ENCODE results near the gene SMARCB1.

The SMARCB1 gene

GRCh38 chr22:23759566-23759965 lies 27.2 kb upstream of the SMARCB1 start:
- WGBS (ENCODE audit: insufficient coverage), result 97% methylated on average over 4 of the region's 4 CpGs
- ChIA-PET POLR2A (no interaction called here), CTCF (interaction anchor here (7.2 kb wide), 1 partner anchor 9 kb away, joined by 36 read pairs; the partner anchor contains the start of gene CHCHD10)
- H3K36me3 ChIP-seq (ENCODE audit: control insufficient read depth in 4 of 4, insufficient read depth in 4 of 4, low read length in 3 of 4), result peaks cover 0 to 7% (median 0%) of the 10 kb centered on the region in 4 experiments
- DNase-seq, result no peak
- peaks cover 5 to 36% (median 29%) of the 10 kb centered on the region in 4 experiments for H3K4me1 ChIP-seq (ENCODE audit: control extremely low read depth in 1 of 4, control insufficient read depth in 4 of 4, insufficient read depth in 4 of 4, low read length in 3 of 4)
- H3K9me3 ChIP-seq (ENCODE audit: control extremely low read depth in 1 of 5, control insufficient read depth in 4 of 5, insufficient read depth in 2 of 5, low read depth in 1 of 5, low read length in 4 of 5), result no peaks in the 10 kb centered on the region
- H3K27ac ChIP-seq (ENCODE audit: insufficient read depth in 1 of 2, low read depth in 1 of 2, low read length in 2 of 2, poor library complexity in 1 of 2, severe bottlenecking in 2 of 2), result no peak overlapping the region
- no peak overlapping the region for H3K4me3 ChIP-seq (ENCODE audit: control insufficient read depth in 1 of 7, extremely low read depth in 1 of 7, insufficient read depth in 4 of 7, low read depth in 2 of 7, low read length in 6 of 7)
- no peaks in the 10 kb centered on the region for H3K27me3 ChIP-seq (replicated peaks in 2 of 5; ENCODE audit: control insufficient read depth in 4 of 5, insufficient read depth in 5 of 5, low read length in 4 of 5)

GRCh38 chr22:23760056-23760455 lies 26.7 kb upstream of the SMARCB1 start:
- peaks cover 5 to 41% (median 32%) of the 10 kb centered on the region in 4 experiments for H3K4me1 ChIP-seq (ENCODE audit: control extremely low read depth in 1 of 4, control insufficient read depth in 4 of 4, insufficient read depth in 4 of 4, low read length in 3 of 4)
- ChIA-PET CTCF (interaction anchor here (7.2 kb wide), 1 partner anchor 8 kb away, joined by 36 read pairs; the partner anchor contains the start of gene CHCHD10), POLR2A (no interaction called here)
- no peaks in the 10 kb centered on the region for H3K27me3 ChIP-seq (replicated peaks in 2 of 5; ENCODE audit: control insufficient read depth in 4 of 5, insufficient read depth in 5 of 5, low read length in 4 of 5)
- WGBS (ENCODE audit: insufficient coverage), result 95% methylated on average over 6 of the region's 6 CpGs
- H3K36me3 ChIP-seq (ENCODE audit: control insufficient read depth in 4 of 4, insufficient read depth in 4 of 4, low read length in 3 of 4), result peaks cover 0 to 12% (median 0%) of the 10 kb centered on the region in 4 experiments
- H3K4me3 ChIP-seq (ENCODE audit: control insufficient read depth in 1 of 7, extremely low read depth in 1 of 7, insufficient read depth in 4 of 7, low read depth in 2 of 7, low read length in 6 of 7), result no peak overlapping the region
- no peak for DNase-seq
- no peak overlapping the region for H3K27ac ChIP-seq (ENCODE audit: insufficient read depth in 1 of 2, low read depth in 1 of 2, low read length in 2 of 2, poor library complexity in 1 of 2, severe bottlenecking in 2 of 2)
- H3K9me3 ChIP-seq (ENCODE audit: control extremely low read depth in 1 of 5, control insufficient read depth in 4 of 5, insufficient read depth in 2 of 5, low read depth in 1 of 5, low read length in 4 of 5), result no peaks in the 10 kb centered on the region

- 4% methylated on average over 16 of the region's 23 CpGs for WGBS (ENCODE audit: insufficient coverage)
- Histone ChIP-seq H3K36me3 (ENCODE audit: control insufficient read depth in 4 of 4, insufficient read depth in 4 of 4, low read length in 3 of 4) (peaks cover 0 to 21% (median 0%) of the 10 kb centered on the region in 4 experiments), H3K27me3 (replicated peaks in 2 of 5; ENCODE audit: control insufficient read depth in 4 of 5, insufficient read depth in 5 of 5, low read length in 4 of 5) (no peaks in the 10 kb centered on the region), H3K9me3 (ENCODE audit: control extremely low read depth in 1 of 5, control insufficient read depth in 4 of 5, insufficient read depth in 2 of 5, low read depth in 1 of 5, low read length in 4 of 5) (no peaks in the 10 kb centered on the region), H3K27ac (ENCODE audit: insufficient read depth in 1 of 2, low read depth in 1 of 2, low read length in 2 of 2, poor library complexity in 1 of 2, severe bottlenecking in 2 of 2) (no peak within 1 kb of the TSS), H3K4me1 (ENCODE audit: control extremely low read depth in 1 of 4, control insufficient read depth in 4 of 4, insufficient read depth in 4 of 4, low read length in 3 of 4) (peaks cover 5 to 49% (median 38%) of the 10 kb centered on the region in 4 experiments), H3K4me3 (ENCODE audit: control insufficient read depth in 1 of 7, extremely low read depth in 1 of 7, insufficient read depth in 4 of 7, low read depth in 2 of 7, low read length in 6 of 7) (peak within 1 kb of the TSS in 6 of 7 experiments; percentile 10 to 73 (median 47))
- ChIA-PET CTCF (interaction anchor here (0.9 to 1.9 kb wide), 4 partner anchors 10 to 87 kb away, joined by 3 to 6 read pairs (median 6); partner anchors contain the start of gene SMARCB1), POLR2A (no interaction called here)
- peak in 1 of 3 donors; percentile 36 for DNase-seq
Measured at GRCh38 chr22:23762842-23763578, 23.8 kb upstream of the SMARCB1 start, which contains the start of gene C22orf15. TSS of gene C22orf15 (plus strand) at chr22:23762990. CDS start at chr22:23763307, 317 bp downstream.

GRCh38 chr22:23763579-23763945 lies 23.2 kb upstream of the SMARCB1 start:
- Histone ChIP-seq H3K36me3 (ENCODE audit: control insufficient read depth in 4 of 4, insufficient read depth in 4 of 4, low read length in 3 of 4) (peaks cover 0 to 21% (median 0%) of the 10 kb centered on the region in 4 experiments), H3K4me3 (ENCODE audit: control insufficient read depth in 1 of 7, extremely low read depth in 1 of 7, insufficient read depth in 4 of 7, low read depth in 2 of 7, low read length in 6 of 7) (peak overlapping the region in 6 of 7 experiments; percentile 10 to 73 (median 47)), H3K4me1 (ENCODE audit: control extremely low read depth in 1 of 4, control insufficient read depth in 4 of 4, insufficient read depth in 4 of 4, low read length in 3 of 4) (peaks cover 5 to 54% (median 44%) of the 10 kb centered on the region in 4 experiments), H3K27me3 (replicated peaks in 2 of 5; ENCODE audit: control insufficient read depth in 4 of 5, insufficient read depth in 5 of 5, low read length in 4 of 5) (no peaks in the 10 kb centered on the region), H3K9me3 (ENCODE audit: control extremely low read depth in 1 of 5, control insufficient read depth in 4 of 5, insufficient read depth in 2 of 5, low read depth in 1 of 5, low read length in 4 of 5) (no peaks in the 10 kb centered on the region), H3K27ac (ENCODE audit: insufficient read depth in 1 of 2, low read depth in 1 of 2, low read length in 2 of 2, poor library complexity in 1 of 2, severe bottlenecking in 2 of 2) (no peak overlapping the region)
- ChIA-PET POLR2A (no interaction called here), CTCF (interaction anchor here (0.9 to 1.9 kb wide), 3 partner anchors 10 to 86 kb away, joined by 3 to 6 read pairs (median 6); partner anchors contain the start of gene SMARCB1)
- 13% methylated on average over 15 of the region's 17 CpGs for WGBS (ENCODE audit: insufficient coverage)
- peak in 2 of 3 donors; percentile 40 to 49 for DNase-seq

- ChIA-PET POLR2A (no interaction called here), CTCF (interaction anchor here (1.6 kb wide), 1 partner anchor 86 kb away, joined by 6 read pairs; no protein-coding TSS in a partner anchor)
- WGBS (ENCODE audit: insufficient coverage), result 85% methylated on average over 4 of the region's 7 CpGs
- Histone ChIP-seq H3K4me1 (ENCODE audit: control extremely low read depth in 1 of 4, control insufficient read depth in 4 of 4, insufficient read depth in 4 of 4, low read length in 3 of 4) (peaks cover 5 to 56% (median 46%) of the 10 kb centered on the region in 4 experiments), H3K4me3 (ENCODE audit: control insufficient read depth in 1 of 7, extremely low read depth in 1 of 7, insufficient read depth in 4 of 7, low read depth in 2 of 7, low read length in 6 of 7) (peak overlapping the region in 5 of 7 experiments; percentile 9 to 73 (median 56)), H3K36me3 (ENCODE audit: control insufficient read depth in 4 of 4, insufficient read depth in 4 of 4, low read length in 3 of 4) (peaks cover 0 to 21% (median 0%) of the 10 kb centered on the region in 4 experiments), H3K9me3 (ENCODE audit: control extremely low read depth in 1 of 5, control insufficient read depth in 4 of 5, insufficient read depth in 2 of 5, low read depth in 1 of 5, low read length in 4 of 5) (no peaks in the 10 kb centered on the region), H3K27me3 (replicated peaks in 2 of 5; ENCODE audit: control insufficient read depth in 4 of 5, insufficient read depth in 5 of 5, low read length in 4 of 5) (no peaks in the 10 kb centered on the region), H3K27ac (ENCODE audit: insufficient read depth in 1 of 2, low read depth in 1 of 2, low read length in 2 of 2, poor library complexity in 1 of 2, severe bottlenecking in 2 of 2) (no peak overlapping the region)
- no peak for DNase-seq
Measured at GRCh38 chr22:23763954-23764353, 22.8 kb upstream of the SMARCB1 start.

- Histone ChIP-seq H3K27me3 (replicated peaks in 2 of 5; ENCODE audit: control insufficient read depth in 4 of 5, insufficient read depth in 5 of 5, low read length in 4 of 5) (no peaks in the 10 kb centered on the region), H3K36me3 (ENCODE audit: control insufficient read depth in 4 of 4, insufficient read depth in 4 of 4, low read length in 3 of 4) (peaks cover 0 to 21% (median 0%) of the 10 kb centered on the region in 4 experiments), H3K4me3 (ENCODE audit: control insufficient read depth in 1 of 7, extremely low read depth in 1 of 7, insufficient read depth in 4 of 7, low read depth in 2 of 7, low read length in 6 of 7) (no peak overlapping the region), H3K4me1 (ENCODE audit: control extremely low read depth in 1 of 4, control insufficient read depth in 4 of 4, insufficient read depth in 4 of 4, low read length in 3 of 4) (peaks cover 7 to 64% (median 57%) of the 10 kb centered on the region in 4 experiments), H3K27ac (ENCODE audit: insufficient read depth in 1 of 2, low read depth in 1 of 2, low read length in 2 of 2, poor library complexity in 1 of 2, severe bottlenecking in 2 of 2) (no peak overlapping the region), H3K9me3 (ENCODE audit: control extremely low read depth in 1 of 5, control insufficient read depth in 4 of 5, insufficient read depth in 2 of 5, low read depth in 1 of 5, low read length in 4 of 5) (no peaks in the 10 kb centered on the region)
- ChIA-PET CTCF (interaction anchor here (0.5 to 6.2 kb wide), 10 partner anchors 9 to 93 kb away, joined by 3 to 47 read pairs (median 3); partner anchors contain the start of genes SLC2A11 and VPREB3), POLR2A (no interaction called here)
- no peak for DNase-seq
- WGBS (ENCODE audit: insufficient coverage), result 100% methylated on average over 8 of the region's 9 CpGs
Measured at GRCh38 chr22:23764899-23765881, 21.6 kb upstream of the SMARCB1 start.

All from common myeloid progenitor, CD34-positive (primary cell).